Neural cell (in vitro differentiated cells): Measurements from ENCODE around the gene CAMSAP3. TPM values are rescaled to one million over a fixed set of nuclear protein-coding genes. Genes with fewer than 3 reads are reported as not detected.

Experiments
- H2AFZ ChIP-seq: fragments of 200-600, 300-800 bp; sonication (generic), shearing (Covaris generic); 2 replicates; pipeline ENCODE4 v1.6.0; 2014; ENCODE audit warnings: low read depth, mild to moderate bottlenecking, antibody characterized with exemption, low read length, moderate library complexity
- H3F3A ChIP-seq: fragments of 200-600 bp; shearing (Covaris generic); 2 replicates; pipeline ENCODE4 v1.6.1; 2016; ENCODE audit warnings: mild to moderate bottlenecking, moderate library complexity, mixed read lengths, antibody characterized with exemption, low read length; ENCODE audit not compliant: insufficient read depth, poor library complexity, severe bottlenecking
- H3K27ac ChIP-seq: fragments of 200-600, 300-800 bp; sonication (generic), shearing (Covaris generic); 2 replicates; pipeline ENCODE4 v1.5.1; 2014; ENCODE audit warnings: mild to moderate bottlenecking, low read length, moderate library complexity
- H3K27me3 ChIP-seq: fragments of 300-800, 200-600 bp; sonication (generic), shearing (Covaris generic); 2 replicates; pipeline ENCODE4 v1.6.0; 2014; ENCODE audit warnings: mild to moderate bottlenecking, low read depth, low read length, moderate library complexity; ENCODE audit not compliant: insufficient read depth
- H3K36me3 ChIP-seq: fragments of 300-800, 200-600 bp; sonication (generic), shearing (Covaris generic); 2 replicates; pipeline ENCODE4 v1.5.1; 2014; ENCODE audit warnings: mild to moderate bottlenecking, antibody characterized with exemption, low read length, moderate library complexity; ENCODE audit not compliant: insufficient read depth
- H3K4me2 ChIP-seq: fragments of 300-800, 200-600 bp; sonication (generic), shearing (Covaris generic); 2 replicates; pipeline ENCODE4 v1.6.0; 2014; ENCODE audit warnings: mild to moderate bottlenecking, low read length
- H3K4me3 ChIP-seq: fragments of 300-800, 200-600 bp; sonication (generic), shearing (Covaris generic); 2 replicates; pipeline ENCODE4 v1.5.1; 2014; ENCODE audit warnings: mild to moderate bottlenecking, low read length, moderate library complexity
- H3K79me2 ChIP-seq: fragments of 200-600 bp; shearing (Covaris generic); replicated peaks from 2 replicates; pipeline ENCODE4 v1.6.0; 2014; ENCODE audit warnings: mild to moderate bottlenecking, low read length, moderate library complexity; ENCODE audit not compliant: insufficient read depth
- H3K9ac ChIP-seq: fragments of 300-800, 200-600 bp; sonication (generic), shearing (Covaris generic); 2 replicates; pipeline ENCODE4 v1.6.1; 2016; ENCODE audit warnings: mild to moderate bottlenecking, low read length, mixed read lengths
- H3K9me2 ChIP-seq: fragments of 200-600 bp; shearing (Covaris generic); 2 replicates; pipeline ENCODE4 v1.6.1; 2016; ENCODE audit warnings: mild to moderate bottlenecking, low read length, mixed read lengths; ENCODE audit not compliant: insufficient read depth
- H3K9me3 ChIP-seq: fragments of 200-600, 300-800 bp; sonication (generic), shearing (Covaris generic); 2 replicates; pipeline ENCODE4 v1.6.1; 2016; ENCODE audit warnings: mild to moderate bottlenecking, mixed run types, low read length, moderate library complexity, mixed read lengths
- H4K20me1 ChIP-seq: fragments of 200-600 bp; shearing (Covaris generic); 2 replicates; pipeline ENCODE4 v1.6.1; 2016; ENCODE audit warnings: mild to moderate bottlenecking, mixed run types; ENCODE audit not compliant: insufficient read depth
- EP300 ChIP-seq: fragments of 450-650 bp; conservative IDR thresholded peaks from 2 replicates; pipeline ENCODE4 v1.6.1; 2014; ENCODE audit warnings: antibody characterized with exemption, mild to moderate bottlenecking, moderate library complexity; ENCODE audit not compliant: poor library complexity, severe bottlenecking
- EZH2 ChIP-seq: fragments of 200-600, 300-800 bp; shearing (Covaris generic), sonication (generic); IDR thresholded peaks from 2 replicates; pipeline ENCODE4 v1.6.1; 2014; ENCODE audit warnings: antibody characterized with exemption, low read length, borderline replicate concordance, mild to moderate bottlenecking; ENCODE audit not compliant: insufficient read depth, poor library complexity, severe bottlenecking
- MXI1 ChIP-seq: fragments of 450-650 bp; conservative IDR thresholded peaks from 2 replicates; pipeline ENCODE4 v1.6.1; 2014; ENCODE audit warnings: antibody characterized with exemption, mild to moderate bottlenecking; ENCODE audit not compliant: poor library complexity, severe bottlenecking
- POLR2AphosphoS5 ChIP-seq: IDR thresholded peaks from 2 replicates; pipeline ENCODE4 v1.6.1; 2012
- RAD21 ChIP-seq: fragments of 450-650 bp; conservative IDR thresholded peaks from 2 replicates; pipeline ENCODE4 v1.6.1; 2014; ENCODE audit warnings: antibody characterized with exemption, mild to moderate bottlenecking, moderate library complexity
- SMC3 ChIP-seq: fragments of 450-650 bp; conservative IDR thresholded peaks from 2 replicates; pipeline ENCODE4 v1.6.1; 2014; ENCODE audit warnings: antibody characterized with exemption, mild to moderate bottlenecking, moderate library complexity; ENCODE audit not compliant: poor library complexity
- TAF1 ChIP-seq: IDR thresholded peaks from 2 replicates; pipeline ENCODE4 v1.6.1; 2012; ENCODE audit warnings: low read depth
- polyA plus RNA-seq: library from polyadenylated mRNA; depleted of rRNA; stranded (reverse); fragments of >200 nt; gene quantifications from 2 replicates; pipeline ENCODE4 v1.2.3, GENCODE V29; 2014
- TF ChIP-seq, protein P1 (sequence below): IDR thresholded peaks from 2 replicates; pipeline ENCODE4 v1.6.1; 2012; ENCODE audit warnings: borderline replicate concordance
- TF ChIP-seq, protein P2 (sequence below): fragments of 450-650 bp; IDR thresholded peaks from 2 replicates; pipeline ENCODE4 v1.5.1; 2014; ENCODE audit warnings: antibody characterized with exemption, mild to moderate bottlenecking, moderate library complexity; ENCODE audit not compliant: poor library complexity, severe bottlenecking

The CAMSAP3 gene
- polyA plus RNA-seq, 1 donor from 2014 or later: 17.0 TPM

DNA sequence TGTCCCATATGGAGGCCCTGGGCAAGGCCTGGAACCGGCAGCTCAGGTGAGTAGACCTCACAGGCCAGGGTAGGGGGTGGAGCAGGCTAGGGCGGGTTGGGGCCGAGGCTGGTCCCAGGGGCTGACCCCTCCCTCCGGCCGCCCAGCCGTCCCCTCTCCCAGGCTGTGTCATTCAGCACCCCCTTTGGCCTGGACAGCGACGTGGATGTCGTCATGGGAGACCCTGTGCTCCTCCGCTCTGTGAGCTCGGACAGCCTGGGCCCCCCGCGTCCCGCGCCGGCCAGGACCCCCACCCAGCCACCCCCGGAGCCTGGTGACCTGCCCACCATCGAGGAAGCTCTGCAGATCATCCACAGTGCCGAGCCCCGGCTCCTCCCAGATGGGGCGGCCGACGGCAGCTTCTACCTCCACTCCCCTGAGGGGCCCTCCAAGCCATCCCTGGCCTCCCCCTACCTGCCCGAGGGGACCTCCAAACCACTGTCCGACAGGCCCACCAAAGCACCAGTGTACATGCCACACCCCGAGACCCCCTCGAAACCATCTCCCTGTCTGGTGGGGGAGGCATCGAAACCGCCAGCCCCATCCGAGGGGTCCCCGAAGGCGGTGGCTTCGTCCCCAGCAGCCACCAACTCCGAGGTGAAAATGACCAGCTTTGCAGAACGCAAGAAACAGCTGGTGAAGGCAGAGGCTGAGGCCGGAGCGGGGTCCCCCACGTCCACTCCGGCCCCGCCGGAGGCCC, 16.0 kb downstream of the CAMSAP3 start:
- Histone ChIP-seq H3K9ac (no peak overlapping the region), H2AFZ (no peak overlapping the region), H3K4me3 (no peak overlapping the region), H3K4me2 (no peak overlapping the region), H3K79me2 (no peaks in the 10 kb centered on the region), H3K27ac (no peak overlapping the region), H3K27me3 (no peaks in the 10 kb centered on the region), H3K36me3 (peaks cover 5% of the 10 kb centered on the region), H4K20me1 (no peaks in the 10 kb centered on the region), H3K9me3 (no peaks in the 10 kb centered on the region), H3K9me2 (no peaks in the 10 kb centered on the region), H3F3A (no peaks in the 10 kb centered on the region)
- no peak for TF ChIP-seq POLR2AphosphoS5
- TF ChIP-seq, protein P1, sequence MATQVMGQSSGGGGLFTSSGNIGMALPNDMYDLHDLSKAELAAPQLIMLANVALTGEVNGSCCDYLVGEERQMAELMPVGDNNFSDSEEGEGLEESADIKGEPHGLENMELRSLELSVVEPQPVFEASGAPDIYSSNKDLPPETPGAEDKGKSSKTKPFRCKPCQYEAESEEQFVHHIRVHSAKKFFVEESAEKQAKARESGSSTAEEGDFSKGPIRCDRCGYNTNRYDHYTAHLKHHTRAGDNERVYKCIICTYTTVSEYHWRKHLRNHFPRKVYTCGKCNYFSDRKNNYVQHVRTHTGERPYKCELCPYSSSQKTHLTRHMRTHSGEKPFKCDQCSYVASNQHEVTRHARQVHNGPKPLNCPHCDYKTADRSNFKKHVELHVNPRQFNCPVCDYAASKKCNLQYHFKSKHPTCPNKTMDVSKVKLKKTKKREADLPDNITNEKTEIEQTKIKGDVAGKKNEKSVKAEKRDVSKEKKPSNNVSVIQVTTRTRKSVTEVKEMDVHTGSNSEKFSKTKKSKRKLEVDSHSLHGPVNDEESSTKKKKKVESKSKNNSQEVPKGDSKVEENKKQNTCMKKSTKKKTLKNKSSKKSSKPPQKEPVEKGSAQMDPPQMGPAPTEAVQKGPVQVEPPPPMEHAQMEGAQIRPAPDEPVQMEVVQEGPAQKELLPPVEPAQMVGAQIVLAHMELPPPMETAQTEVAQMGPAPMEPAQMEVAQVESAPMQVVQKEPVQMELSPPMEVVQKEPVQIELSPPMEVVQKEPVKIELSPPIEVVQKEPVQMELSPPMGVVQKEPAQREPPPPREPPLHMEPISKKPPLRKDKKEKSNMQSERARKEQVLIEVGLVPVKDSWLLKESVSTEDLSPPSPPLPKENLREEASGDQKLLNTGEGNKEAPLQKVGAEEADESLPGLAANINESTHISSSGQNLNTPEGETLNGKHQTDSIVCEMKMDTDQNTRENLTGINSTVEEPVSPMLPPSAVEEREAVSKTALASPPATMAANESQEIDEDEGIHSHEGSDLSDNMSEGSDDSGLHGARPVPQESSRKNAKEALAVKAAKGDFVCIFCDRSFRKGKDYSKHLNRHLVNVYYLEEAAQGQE: no peak
- no peak for TF ChIP-seq RAD21
- TF ChIP-seq MXI1: no peak
- TF ChIP-seq TAF1: no peak
- TF ChIP-seq EZH2: no peak
- no peak for TF ChIP-seq EP300
- no peak for TF ChIP-seq SMC3
- TF ChIP-seq, protein P2, sequence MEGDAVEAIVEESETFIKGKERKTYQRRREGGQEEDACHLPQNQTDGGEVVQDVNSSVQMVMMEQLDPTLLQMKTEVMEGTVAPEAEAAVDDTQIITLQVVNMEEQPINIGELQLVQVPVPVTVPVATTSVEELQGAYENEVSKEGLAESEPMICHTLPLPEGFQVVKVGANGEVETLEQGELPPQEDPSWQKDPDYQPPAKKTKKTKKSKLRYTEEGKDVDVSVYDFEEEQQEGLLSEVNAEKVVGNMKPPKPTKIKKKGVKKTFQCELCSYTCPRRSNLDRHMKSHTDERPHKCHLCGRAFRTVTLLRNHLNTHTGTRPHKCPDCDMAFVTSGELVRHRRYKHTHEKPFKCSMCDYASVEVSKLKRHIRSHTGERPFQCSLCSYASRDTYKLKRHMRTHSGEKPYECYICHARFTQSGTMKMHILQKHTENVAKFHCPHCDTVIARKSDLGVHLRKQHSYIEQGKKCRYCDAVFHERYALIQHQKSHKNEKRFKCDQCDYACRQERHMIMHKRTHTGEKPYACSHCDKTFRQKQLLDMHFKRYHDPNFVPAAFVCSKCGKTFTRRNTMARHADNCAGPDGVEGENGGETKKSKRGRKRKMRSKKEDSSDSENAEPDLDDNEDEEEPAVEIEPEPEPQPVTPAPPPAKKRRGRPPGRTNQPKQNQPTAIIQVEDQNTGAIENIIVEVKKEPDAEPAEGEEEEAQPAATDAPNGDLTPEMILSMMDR: no peak

DNA sequence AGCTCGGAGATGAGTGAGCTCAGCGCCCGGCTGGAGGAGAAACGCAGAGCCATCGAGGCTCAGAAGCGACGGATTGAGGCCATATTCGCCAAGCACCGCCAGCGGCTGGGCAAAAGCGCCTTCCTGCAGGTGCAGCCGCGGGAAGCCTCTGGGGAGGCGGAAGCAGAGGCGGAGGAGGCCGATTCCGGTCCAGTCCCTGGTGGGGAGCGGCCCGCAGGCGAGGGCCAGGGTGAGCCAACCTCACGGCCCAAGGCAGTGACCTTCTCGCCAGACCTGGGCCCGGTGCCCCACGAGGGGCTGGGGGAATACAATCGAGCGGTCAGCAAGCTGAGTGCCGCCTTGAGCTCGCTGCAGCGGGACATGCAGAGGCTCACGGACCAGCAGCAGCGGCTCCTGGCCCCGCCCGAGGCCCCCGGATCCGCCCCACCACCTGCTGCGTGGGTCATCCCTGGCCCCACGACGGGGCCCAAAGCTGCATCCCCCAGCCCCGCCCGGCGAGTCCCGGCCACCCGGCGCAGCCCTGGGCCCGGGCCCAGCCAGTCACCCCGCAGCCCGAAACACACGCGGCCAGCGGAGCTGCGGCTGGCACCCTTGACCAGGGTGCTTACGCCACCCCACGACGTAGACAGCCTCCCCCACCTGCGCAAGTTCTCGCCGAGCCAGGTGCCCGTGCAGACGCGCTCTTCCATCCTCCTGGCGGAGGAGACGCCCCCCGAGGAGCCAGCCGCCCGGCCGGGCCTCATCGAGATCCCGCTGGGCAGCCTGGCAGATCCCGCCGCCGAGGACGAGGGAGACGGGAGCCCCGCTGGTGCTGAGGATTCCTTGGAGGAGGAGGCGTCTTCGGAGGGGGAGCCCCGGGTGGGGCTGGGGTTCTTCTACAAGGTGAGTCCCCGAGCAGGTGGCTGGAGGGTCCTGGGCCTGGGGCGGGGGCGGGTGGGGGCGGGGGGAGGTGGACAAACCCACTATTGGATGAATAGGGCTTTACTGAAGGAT, 16.9 kb downstream of the CAMSAP3 start:
- no peaks in the 10 kb centered on the region for H3K79me2 ChIP-seq
- H3K27me3 ChIP-seq: no peaks in the 10 kb centered on the region
- H3K27ac ChIP-seq: no peak overlapping the region
- no peak overlapping the region for H2AFZ ChIP-seq
- no peak overlapping the region for H3K9ac ChIP-seq
- no peaks in the 10 kb centered on the region for H3K9me2 ChIP-seq
- H4K20me1 ChIP-seq: no peaks in the 10 kb centered on the region
- TF ChIP-seq, protein P2: no peak
- TF ChIP-seq EZH2 (no peak), POLR2AphosphoS5 (no peak), SMC3 (no peak), MXI1 (no peak), EP300 (no peak), TAF1 (no peak), RAD21 (no peak)
- TF ChIP-seq, protein P1: no peak
- no peaks in the 10 kb centered on the region for H3F3A ChIP-seq
- no peaks in the 10 kb centered on the region for H3K9me3 ChIP-seq
- peaks cover 5% of the 10 kb centered on the region for H3K36me3 ChIP-seq
- no peak overlapping the region for H3K4me3 ChIP-seq
- H3K4me2 ChIP-seq: no peak overlapping the region
